Hematopoietic multipotent progenitor cell treated with erythropoietin and hydrocortisone succinate and interleukin-3 and kit ligand, for 6 days (in vitro differentiated cells): ENCODE results near the gene PPM1J.
"Not testable (repeated sequence)": the region's sequence is repeated elsewhere in the genome, so short reads cannot be mapped to it uniquely, and the experiment has no call there.

Experiments used
- DNase-seq: peaks from one replicate; pipeline ENCODE4 v3.0.0-alpha.2; 2015

Gene PPM1J

DNA sequence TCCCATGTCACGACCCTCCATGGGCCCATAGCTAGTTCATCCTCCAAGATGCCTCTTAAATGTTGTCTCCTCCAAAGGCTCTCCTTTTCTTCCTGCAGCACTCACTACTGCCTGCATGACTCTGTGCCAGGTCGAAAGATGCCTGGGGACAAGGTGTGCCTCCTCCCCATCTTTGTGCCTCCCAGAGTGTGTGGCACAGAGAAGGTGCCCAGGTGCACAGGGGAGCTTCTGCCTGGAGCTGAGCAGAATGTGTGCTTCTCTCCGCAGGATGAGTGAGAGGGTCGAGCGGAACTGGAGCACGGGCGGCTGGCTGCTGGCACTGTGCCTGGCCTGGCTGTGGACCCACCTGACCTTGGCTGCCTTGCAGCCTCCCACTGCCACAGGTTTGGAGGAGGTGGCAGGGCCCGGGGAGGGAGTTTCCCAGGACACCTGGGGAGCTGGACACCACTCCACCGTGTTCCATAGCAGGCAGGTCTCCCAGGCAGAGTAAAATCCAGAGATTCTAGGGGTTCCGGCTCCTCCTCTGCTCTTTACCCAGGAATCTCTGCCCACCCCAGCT is 6.9 kb upstream of the PPM1J start:
- DNase-seq = no peak

DNA sequence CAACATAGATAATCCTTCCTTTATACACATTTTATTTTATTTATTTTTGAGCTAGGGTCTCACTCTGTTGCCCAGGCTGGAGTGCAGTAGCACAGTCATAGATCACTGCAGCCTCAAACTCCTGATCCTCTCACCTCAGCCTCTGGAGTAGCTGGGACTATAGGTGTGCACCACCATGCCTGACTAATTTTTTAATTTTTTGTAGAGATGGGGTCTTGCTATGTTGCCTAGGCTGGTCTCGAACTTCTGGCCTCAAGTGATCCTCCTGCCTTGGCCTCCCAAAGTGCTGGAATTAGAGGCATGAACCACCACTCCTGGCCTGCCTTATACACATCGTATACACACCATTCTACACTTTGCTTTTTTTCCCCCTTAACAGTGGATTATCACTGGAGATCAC is 6.2 kb upstream of the PPM1J start:
- DNase-seq = not testable (repeated sequence)

DNA sequence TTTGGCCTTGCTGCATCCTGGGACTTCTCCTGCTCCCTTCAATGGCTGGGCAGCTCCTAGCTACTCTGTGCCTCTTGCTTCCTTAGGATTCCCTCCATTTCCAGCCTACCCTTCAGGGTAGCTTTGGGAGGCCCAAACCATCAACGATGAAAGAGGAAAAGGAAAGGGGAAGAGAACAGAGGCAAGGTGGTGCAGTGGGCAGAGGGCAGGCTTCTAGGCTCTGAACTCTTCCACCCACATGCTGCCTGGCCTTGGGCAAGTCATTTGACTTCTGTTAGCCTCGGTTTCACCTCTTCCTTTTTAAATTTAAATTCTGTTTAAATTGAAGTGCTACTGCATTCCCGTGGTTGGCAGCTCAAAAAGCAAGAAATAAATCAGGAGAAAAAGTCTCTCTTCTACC is 5.7 kb upstream of the PPM1J start:
- no peak for DNase-seq

DNA sequence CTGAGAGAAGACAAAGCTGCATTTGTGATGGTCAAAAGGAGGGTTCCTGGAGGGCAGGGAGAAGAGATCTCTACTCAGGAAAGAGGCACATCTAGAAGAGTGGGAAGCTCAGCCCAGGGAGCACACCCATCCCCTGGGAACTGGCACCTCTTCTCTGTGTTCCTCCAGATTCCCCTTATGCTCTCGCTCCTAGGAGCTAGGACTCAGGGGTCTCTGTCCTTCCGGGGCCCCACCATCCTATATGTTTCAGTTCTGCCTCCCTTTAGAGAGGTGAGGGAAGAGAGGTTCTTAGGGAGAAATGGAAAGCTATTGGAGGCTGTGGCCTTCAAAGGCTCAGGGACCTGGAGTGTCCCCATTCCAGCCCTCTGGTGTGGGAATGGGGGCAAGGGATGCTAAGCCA is 4.6 kb upstream of the PPM1J start:
- no peak for DNase-seq

DNA sequence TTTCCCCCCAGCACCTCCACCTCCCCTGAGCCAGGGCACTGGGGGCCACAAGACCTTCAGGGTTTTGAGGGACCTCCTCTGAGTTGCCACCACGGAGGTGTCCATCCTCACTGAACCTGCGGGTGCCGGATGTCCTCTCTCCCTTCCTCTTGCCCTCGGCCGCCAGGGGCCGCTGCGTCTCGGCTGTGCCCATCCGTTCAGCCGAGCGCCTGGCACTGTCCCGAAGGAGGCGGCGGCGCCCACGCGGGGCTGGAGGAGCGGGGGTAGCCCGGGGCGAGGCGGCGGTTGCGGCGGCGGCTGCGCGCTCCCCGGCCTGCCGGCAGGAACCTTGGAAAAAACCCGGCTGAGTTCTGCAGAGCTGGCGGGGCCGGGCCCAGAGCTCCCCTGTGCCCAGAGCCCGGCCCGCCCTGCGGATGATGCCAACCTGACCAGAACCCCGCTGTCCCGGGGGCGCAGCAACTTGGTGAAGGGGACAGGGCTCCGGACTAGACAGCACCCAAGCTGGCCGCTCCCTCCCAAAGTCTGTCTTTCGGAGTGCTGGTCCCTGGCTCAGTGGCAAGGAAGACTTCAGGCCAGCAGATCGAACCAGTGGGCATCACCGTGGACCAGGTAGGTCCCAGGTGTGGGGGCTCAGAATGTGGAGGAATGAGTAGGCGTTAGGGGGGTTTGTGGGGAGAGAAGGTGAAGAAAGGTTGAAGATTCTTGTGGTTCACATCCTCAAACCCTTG is 3.7 kb upstream of the PPM1J start:
- DNase-seq = peak; percentile 89

DNA sequence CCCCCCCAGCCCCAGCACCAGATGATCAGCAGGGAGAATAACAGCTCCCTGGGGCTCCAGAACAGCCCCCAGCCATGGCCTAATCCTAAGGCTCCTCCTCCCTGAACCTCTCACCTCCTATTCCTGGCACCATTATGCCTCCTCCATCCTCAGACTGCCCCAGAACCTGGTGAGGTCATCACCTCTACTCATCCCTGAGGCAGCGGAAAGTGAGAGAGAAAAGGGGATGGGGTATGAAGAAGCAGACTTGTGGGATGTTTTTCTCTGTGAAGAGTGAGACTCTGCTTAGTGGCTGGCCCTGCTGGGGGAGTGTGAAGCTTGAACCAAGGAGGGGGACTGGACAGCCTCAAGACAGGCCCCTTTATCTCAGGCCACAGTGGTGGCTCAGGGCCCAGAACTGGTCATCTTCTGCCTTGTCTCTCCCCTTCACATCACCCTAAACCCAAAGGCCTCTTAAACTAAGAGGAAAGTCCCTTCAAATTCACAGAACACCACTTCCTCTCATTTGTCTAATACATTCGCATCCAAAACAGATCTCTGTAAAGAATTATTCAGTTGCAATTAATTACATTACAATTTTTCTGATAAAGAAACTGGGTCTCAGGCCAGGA is 2.2 kb upstream of the PPM1J start:
- DNase-seq = no peak

DNA sequence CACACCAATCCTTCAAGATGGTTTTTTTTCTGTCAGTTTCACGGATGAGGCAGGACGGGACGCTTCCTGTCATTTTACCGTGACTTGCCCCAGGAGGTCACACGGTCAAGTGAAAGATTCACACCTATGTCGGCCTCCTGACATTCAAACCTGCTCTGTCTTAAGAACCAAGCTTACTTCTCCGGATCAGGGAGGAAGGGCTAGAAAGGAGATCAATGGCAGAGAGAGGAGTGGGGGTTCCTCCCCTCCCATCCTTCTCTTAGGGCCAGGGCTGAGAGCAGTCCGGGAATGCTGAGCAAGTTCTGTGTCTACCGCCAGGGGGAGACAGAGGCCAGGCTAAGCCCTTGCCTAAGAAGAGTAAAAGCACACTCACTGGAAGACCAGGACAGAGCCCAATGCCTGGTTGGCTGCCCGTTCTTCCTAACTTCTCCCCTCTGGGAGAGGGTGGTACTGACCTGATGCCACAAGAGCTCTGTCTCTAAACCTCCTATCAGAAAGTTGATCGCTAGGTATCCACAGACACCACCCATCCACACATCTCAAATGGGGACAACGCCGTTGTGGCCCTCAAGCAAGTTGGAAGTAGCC is 1.1 kb upstream of the PPM1J start:
- DNase-seq = peak; percentile 91

DNA sequence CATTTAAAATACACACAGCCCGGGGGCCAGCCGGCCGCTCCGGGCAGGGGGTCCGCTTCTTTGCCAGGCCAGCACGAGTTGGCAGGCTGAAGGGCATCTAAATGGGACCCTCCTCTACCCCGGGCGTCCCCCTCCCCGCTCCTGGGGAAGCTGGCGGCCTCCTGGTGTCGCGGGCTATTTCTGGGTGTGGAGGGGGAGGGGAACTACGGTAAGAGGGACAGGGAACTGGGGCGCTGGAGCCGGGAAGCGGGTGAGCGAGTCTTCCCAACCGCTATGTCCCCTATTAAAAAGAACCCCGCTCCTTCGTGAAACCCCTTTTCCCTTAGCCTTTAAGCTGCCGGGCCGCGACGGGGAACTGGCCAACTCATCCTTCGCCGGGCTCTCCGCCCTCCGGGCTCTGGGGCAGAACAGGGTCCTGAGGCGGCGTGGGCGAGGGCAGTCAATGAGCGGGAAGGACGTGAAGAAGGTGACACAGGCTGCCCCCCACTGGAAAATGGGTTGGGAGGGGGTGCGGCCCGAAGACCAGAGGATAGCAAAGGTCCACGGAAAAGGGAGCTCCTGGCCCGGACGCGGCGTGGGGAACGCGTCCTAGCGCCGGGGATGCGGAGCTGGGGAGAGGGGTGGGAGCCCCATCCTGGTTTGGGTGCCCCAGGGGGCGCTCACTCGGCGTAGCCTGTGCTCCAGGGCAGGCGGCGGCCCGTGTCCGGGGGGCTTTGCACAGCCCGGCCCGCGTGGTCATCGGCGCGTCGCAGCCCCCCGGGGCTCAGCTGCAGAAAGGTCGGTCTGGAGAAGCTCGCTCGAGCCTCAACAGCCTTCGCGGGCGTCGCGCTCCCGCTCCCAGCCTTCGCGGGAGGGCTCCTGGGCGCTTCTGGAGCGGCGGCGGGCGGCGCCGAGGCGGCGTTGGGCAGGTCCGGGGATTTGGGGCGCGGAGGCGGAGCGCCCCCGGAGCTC is 544 bp downstream of the PPM1J start:
- DNase-seq = peak; percentile 11

DNA sequence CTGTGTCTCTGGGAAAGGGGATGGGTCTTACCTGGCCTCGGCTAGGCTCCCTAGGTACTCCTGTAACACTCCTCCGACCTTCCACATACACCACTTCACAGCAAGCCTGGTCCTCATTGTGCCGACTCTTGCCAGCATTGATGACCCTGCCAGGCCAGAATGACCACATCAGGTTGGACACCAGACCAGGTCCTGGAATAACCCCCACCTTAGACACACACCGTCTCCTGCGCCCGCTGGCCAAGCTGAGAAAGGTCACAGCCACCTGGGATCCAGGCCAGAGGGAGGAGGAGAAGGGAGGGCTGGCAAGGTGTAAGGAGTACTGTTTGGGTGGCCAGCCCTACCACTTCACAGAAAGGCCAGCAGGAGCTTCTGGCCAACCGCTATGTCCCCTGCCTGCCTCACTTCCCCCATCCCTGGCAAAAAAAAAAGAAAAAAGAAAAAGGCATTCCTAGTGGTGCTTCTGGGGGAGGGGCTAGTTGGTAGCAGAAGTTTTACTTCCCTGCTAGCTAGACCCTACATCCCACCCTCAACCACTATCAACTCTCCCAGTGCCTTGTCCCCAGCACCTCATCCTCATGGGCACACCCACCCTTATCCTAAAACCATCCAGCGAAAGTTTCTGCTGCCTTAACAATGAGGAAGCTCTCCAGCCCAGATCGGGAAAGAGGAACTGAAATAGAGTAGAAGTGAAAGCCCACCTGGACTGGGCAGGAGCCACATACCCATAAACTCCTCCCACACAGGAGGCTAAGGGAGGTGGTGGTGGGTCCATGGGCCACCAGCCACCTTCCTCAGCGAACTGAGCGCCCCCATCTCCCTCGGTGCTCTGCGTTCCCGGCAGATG is 1.4 kb downstream of the PPM1J start:
- DNase-seq = peak; percentile 42

DNA sequence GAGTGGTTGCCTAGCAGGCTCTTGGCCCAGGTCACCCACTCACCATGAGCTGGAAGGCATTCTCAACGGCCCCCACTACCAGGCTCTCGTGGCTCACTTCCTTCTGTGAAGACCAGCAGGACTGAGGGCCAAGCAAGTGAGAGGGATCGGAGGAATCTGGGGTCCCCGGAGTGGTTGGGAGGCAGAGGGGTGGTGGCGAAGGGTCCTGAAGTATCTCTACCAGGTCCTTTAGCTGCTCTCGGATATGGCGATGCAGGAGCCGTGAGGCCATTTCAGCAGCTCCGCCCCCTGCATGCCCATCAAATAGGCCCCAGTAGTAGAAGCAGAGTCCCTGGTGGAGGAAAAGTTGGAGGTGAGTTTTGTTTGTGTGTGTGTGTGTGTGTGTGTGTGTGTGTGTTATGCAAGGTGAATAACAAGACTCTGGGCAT is 2.4 kb downstream of the PPM1J start:
- peak; percentile 6 for DNase-seq

DNA sequence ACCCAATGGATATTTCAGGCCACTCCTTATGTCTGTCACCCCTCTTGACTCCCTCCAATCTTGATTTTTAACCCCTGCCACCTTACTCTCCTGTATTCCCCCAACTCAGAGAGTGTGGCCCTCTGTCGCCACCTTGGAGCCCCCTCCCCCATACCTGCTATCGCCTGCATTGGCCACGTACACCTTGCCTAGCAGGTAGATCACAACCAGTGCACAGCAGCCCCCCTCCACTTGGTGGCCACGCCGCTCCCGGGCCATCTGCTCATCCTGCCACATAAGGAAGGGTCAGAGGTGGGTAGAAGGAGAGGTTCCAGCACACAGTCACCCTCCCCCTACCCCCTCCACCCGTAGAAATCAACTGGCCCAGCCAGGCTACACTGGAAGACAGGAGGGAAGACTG is 2.9 kb downstream of the PPM1J start:
- DNase-seq = no peak

DNA sequence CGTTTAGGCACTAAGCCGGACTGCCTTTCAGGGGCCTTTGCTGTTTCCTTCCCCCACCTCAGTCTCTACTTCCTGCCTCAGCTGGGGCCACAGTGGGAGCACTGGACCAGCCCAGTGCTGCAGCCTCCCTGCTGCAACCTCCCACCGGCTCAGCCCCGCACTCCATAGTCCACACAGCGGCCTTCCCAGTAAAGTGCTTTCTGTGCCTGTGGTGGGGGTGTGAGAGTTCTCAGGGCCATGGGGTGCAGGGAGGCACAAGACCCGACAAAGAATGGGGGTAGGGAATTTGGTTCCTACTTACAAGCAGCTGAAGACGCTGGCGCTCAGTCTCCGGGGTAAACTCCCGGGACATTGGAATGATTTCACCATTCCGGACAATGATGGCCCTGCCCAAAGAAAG is 3.5 kb downstream of the PPM1J start:
- no peak for DNase-seq

DNA sequence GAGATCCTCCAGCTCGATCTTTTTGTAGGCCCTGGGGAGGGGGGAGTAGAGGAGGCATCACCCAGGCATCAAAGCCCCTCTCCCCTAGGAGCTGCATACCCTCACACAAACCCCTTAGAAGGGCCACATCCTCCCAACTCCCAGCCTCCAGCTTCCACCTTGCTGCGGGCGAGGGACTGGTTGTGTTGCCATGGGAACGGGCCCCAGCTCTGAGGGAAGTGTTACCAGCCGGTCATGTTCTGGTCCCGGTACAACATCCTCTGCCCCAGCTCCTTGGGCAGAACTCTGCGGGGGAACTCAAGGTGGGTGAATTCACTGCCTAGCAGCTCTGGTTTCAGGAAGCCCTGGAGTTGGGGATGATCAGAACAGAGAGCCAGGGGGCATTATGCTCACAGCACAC is 4.1 kb downstream of the PPM1J start:
- DNase-seq = no peak

DNA sequence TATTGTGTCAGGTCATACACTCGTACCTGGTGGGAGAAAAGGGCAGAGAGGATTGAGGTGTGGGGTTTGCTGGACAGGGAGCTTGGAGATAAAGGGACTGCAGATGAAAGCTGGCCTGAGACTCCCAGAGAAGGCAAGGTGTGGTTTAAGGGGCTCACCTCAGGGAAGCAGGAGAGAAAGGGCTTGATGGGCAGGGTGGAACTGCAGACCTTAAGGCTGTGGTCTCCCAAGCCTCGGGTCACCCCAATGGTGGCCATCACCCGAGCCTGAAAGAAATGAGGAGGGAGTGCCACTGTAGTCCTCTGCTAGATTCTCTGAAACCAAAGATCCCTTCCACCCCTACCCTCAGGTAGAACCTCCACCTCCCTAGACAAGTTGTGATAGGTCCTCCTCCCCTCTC is 4.5 kb downstream of the PPM1J start:
- DNase-seq = no peak

DNA sequence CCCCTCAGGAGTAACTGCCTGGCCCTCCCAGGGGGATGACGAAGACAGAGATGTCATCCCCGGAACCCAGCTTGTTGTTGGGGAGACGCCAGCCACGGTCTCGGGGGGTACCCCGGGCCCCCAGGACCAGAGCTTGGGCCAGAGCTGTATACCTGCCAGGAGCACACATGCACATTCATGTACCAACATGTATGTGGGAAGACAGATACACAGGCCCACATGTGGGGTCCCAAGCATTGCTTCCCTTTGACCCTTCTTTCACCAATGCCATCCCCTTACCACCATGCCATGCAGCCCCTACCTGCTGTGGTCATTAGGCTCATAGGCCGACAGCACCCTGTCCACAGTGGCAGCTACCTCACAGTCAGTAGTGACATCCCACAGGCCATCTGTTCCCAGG is 5.0 kb downstream of the PPM1J start:
- DNase-seq = no peak

DNA sequence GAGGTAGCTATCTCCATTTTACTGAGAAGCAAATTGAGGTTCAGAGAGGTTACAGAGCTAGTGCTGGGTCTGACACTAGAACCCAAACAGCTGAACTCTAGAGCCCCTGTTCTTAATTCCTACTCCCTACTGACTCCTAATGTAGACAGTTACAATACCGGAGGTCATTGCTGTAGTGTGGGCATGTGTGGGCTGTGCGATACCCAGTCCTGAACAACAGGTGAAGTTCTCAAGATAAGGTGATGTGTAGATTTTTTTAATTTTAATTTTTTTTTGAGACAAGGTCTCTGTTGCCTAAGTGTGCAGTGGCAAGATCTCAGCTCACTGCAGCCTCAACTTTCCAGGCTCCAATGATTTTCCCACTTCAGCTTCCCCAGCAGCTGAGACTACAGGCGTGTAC is 6.6 kb downstream of the PPM1J start:
- no peak for DNase-seq

DNA sequence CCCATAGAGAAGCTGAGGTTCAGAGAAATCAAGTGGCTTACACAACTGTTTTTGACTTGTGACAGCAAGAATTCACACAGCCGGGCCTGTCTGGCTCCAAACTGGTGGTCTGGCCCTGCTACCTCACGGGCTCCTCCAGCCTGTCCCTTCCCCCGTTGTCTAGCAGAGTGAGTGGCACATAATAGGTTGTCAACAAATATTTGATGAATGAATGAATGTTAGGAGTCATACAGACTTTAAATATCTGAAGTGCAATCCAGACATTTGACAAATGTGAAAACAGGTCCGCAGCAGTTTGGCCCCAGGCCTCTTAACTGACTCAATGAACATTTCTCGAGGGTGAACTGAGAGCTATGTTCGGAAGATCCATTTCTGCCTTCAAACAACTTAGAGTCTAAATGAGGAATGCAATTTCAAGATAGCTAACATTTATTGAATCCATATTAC is 7.1 kb downstream of the PPM1J start:
- DNase-seq = no peak

DNA sequence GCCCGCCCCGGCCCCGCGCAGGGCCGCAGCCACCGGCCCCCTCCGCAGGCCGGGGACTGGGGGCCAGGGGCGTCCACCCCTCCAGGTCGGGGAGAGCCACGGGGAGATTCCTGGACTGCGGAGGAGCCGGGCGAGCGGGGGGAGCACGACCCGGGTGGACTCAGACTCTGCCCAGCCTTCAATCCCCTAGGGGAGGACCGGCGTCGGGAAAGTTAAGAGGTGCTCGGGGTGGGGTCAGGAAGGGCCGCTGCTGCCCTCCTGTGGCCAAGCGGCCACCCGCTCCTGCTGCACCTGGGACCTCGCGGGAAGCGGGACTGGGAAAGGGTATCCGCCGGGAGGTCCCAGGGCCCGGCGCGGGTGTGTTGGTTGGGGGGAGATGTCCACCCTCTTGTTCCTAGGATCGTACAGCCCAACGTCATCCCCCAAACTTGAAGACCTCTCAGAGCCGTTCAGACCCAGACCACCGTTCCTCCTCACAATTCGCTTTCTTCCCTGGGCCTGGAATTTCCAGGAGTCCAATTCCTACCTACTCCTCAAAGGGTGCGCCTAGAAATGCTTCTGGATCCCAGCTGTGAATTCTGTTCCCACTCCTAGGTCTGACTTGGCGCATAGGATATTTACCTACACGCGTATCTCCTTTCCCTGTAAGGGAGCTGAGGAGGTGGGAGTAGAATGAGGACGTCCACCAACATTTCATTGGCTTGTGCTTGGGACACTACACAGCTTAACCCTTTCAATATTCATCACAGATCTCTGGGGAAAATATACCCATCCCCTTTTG is 7.7 kb downstream of the PPM1J start:
- DNase-seq = peak; percentile 88

DNA sequence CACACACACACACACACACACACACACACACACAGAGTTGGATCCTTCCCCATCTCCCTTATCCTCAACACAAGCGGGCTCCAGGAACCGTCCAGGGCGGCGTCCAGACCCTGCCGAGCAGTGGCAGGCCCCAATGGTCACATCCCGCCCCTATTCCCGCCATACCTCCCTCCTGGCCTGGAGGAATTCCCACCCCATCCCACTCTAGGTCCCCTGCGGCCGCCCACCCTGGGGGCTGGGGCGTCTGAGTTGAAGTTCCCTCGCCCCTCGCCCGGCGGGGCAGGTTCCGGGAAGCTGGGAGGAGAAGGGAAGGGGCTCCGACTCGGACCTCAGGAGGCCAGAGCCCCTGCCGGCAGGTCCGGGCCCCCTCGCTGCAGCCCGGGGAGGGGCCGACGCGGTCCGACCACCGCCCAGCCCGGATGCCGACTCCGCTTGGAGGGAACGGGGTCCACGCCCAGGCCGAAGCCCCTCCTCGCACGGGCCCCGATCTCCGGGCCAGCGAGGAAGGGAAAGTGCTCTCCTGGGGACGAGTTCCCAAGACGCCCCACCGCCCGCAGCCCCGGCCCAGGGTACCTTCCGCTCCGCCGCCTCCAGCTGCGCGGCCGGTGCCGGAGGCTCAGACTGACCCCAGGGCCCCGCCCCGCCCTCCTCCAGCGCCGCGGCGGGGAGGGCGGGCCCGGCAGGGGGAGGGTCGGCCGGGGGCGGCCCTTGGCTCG is 8.5 kb downstream of the PPM1J start, which contains the start of gene RHOC:
Gene RHOC, minus strand, starts transcription at position 623 of the 716 bp plus-strand sequence. CDS start 3,328 bp downstream, outside the sequence.
- peak; percentile 66 for DNase-seq

DNA sequence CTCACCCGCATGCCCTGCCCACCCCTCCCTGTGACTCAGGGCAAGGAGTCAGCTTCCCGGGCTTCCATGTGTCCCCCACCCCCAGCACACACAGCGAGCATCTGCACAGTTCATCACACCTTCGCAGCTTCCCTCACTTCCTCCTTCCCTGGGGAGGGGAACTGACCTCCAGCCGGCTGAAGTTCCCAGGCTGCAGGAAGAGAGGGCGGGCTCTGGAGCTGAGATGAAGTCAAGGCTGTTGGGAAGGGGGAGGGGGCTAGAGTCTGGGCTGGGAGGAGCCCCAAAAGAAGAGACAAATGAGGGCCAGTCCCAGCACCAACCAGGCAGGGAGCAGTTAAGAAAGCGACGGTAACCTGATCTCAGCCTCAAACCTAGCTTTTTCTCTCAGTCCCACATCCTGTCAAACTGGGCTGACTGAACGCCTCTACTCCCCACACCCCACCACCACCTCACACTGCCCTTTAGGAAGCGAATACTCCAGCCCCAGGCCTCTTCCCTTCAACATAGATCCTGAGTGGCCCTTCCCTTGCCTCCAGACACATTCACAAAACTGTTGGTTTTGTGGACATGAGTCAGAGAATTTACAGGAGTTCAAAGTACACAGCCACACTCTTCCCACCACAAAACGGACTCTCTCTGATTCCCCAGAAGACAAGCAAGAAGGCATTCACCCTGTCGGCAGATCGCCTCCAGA is 10.1 kb downstream of the PPM1J start:
- peak; percentile 79 for DNase-seq
